SK-N-SH (cell line): ENCODE results near the gene NALCN. TPM values are rescaled to one million over a fixed set of nuclear protein-coding genes. Genes with fewer than 3 reads are reported as not detected.

Experiments used
- CTCF ChIA-PET: fragments of 300-600, 350-600 bp; formaldehyde crosslinking; extraction: SDS; loops from one replicate; lab custom pipeline; 2021; lab: Yijun Ruan, JAX
- POLR2A ChIA-PET: fragments of 350-600 bp; sonication (Branson Sonifier 250); formaldehyde crosslinking; extraction: SDS; loops from one replicate; lab custom pipeline; 2020; ENCODE audit warnings: antibody characterized with exemption, inconsistent platforms; lab: Yijun Ruan, JAX
- DNase-seq: peaks from one replicate; pipeline ENCODE4 v3.0.0; 2012
- H2AFZ ChIP-seq: fragments of 200-600 bp; sonication (generic); 2 replicates; pipeline ENCODE4 v1.8.1; 2016; ENCODE audit warnings: antibody characterized with exemption, mild to moderate bottlenecking, low read depth
- H3F3A ChIP-seq: fragments of 200-600 bp; sonication (generic); replicated peaks from 2 replicates; pipeline ENCODE3; 2016; ENCODE audit warnings: antibody characterized with exemption, mild to moderate bottlenecking; ENCODE audit not compliant: insufficient read depth
- H3K27ac ChIP-seq, 2 experiments: fragments of 200-500 bp in 1 of 2; fragments of 200-600 bp in 1 of 2; sonication (Bioruptor generic) in 1 of 2; sonication (generic), shearing (Covaris generic) in 1 of 2; 2 replicates each; pipeline versions ENCODE4 v1.5.1 to v1.6.1; 2014 to 2016; ENCODE audit warnings: low read depth in 2 of 2, inconsistent platforms in 1 of 2, low read length in 1 of 2, mild to moderate bottlenecking in 1 of 2, mixed read lengths in 1 of 2
- H3K27me3 ChIP-seq: fragments of 200-600 bp; sonication (generic), shearing (Covaris generic); 2 replicates; pipeline ENCODE4 v1.6.1; 2016; ENCODE audit warnings: mixed run types; ENCODE audit not compliant: insufficient read depth
- H3K36me3 ChIP-seq, 2 experiments: fragments of 200-500 bp in 1 of 2; fragments of 200-600 bp in 1 of 2; sonication (Bioruptor generic) in 1 of 2; sonication (generic) in 1 of 2; replicated peaks in 1 of 2; 2 replicates each; pipeline versions ENCODE3 to v1.5.1; 2014 to 2016; ENCODE audit warnings: low read length in 1 of 2, mild to moderate bottlenecking in 1 of 2; ENCODE audit not compliant: insufficient read depth in 2 of 2, control insufficient read depth in 1 of 2
- H3K4me1 ChIP-seq, 2 experiments: fragments of 200-500 bp in 1 of 2; fragments of 200-600 bp in 1 of 2; sonication (Bioruptor generic) in 1 of 2; sonication (generic), shearing (Covaris generic) in 1 of 2; 2 replicates each; pipeline versions ENCODE4 v1.5.1 to v1.6.1; 2014 to 2016; ENCODE audit warnings: low read depth in 1 of 2, low read length in 1 of 2, mixed run types in 1 of 2; ENCODE audit not compliant: insufficient read depth in 2 of 2, control insufficient read depth in 1 of 2
- H3K4me2 ChIP-seq: fragments of 200-600 bp; sonication (generic), shearing (Covaris generic); 2 replicates; pipeline ENCODE4 v1.6.1; 2017; ENCODE audit warnings: mixed run types
- H3K4me3 ChIP-seq, 2 experiments: fragments of 200-500 bp in 1 of 2; fragments of 200-600 bp in 1 of 2; sonication (Bioruptor generic) in 1 of 2; sonication (generic), shearing (Covaris generic) in 1 of 2; 2 replicates each; pipeline versions ENCODE4 v1.5.1 to v1.8.1; 2014 to 2016; ENCODE audit warnings: low read depth in 2 of 2, inconsistent platforms in 1 of 2, low read length in 1 of 2, mild to moderate bottlenecking in 1 of 2, mixed read lengths in 1 of 2, moderate library complexity in 1 of 2
- H3K79me2 ChIP-seq: fragments of 200-600 bp; sonication (generic); 2 replicates; pipeline ENCODE4 v1.8.1; 2017; ENCODE audit warnings: mild to moderate bottlenecking; ENCODE audit not compliant: insufficient read depth
- H3K9ac ChIP-seq: fragments of 200-600 bp; sonication (generic); 2 replicates; pipeline ENCODE4 v1.6.1; 2017; ENCODE audit warnings: mixed run types
- H3K9me2 ChIP-seq: fragments of 200-600 bp; sonication (generic); 2 replicates; pipeline ENCODE4 v1.6.1; 2017; ENCODE audit warnings: mixed run types
- H3K9me3 ChIP-seq: fragments of 200-600 bp; sonication (generic); 2 replicates; pipeline ENCODE4 v1.6.1; 2017; ENCODE audit warnings: mixed run types, mild to moderate bottlenecking, moderate library complexity
- H4K20me1 ChIP-seq: fragments of 200-600 bp; sonication (generic); 2 replicates; pipeline ENCODE4 v1.6.1; 2017; ENCODE audit warnings: mild to moderate bottlenecking, mixed run types; ENCODE audit not compliant: insufficient read depth
- CHD2 ChIP-seq: fragments of 150-350 bp; IDR thresholded peaks from 2 replicates; pipeline ENCODE4 v1.6.1; 2018; ENCODE audit warnings: low read length; ENCODE audit not compliant: partially characterized antibody
- ELF1 ChIP-seq: IDR thresholded peaks from 2 replicates; pipeline ENCODE4 v1.4.0; 2012
- EP300 ChIP-seq, 2 experiments: IDR thresholded peaks; 2 replicates each; pipeline versions ENCODE4 v1.4.0 to v1.6.1; 2012; ENCODE audit warnings: borderline replicate concordance in 1 of 2, low read depth in 1 of 2, low read length in 1 of 2
- EZH2phosphoT487 ChIP-seq: fragments of 200-600 bp; sonication (generic); IDR thresholded peaks from 2 replicates; pipeline ENCODE4 v1.6.1; 2017; ENCODE audit warnings: low read depth, mixed run types, mild to moderate bottlenecking, antibody characterized with exemption, moderate library complexity, borderline replicate concordance
- GABPA ChIP-seq: IDR thresholded peaks from 2 replicates; pipeline ENCODE4 v1.4.0; 2012; ENCODE audit warnings: low read depth, mild to moderate bottlenecking
- GATA2 ChIP-seq: sonication (generic); formaldehyde crosslinking; IDR thresholded peaks from 2 replicates; pipeline ENCODE4 v1.5.0; 2020; ENCODE audit warnings: mild to moderate bottlenecking, missing genetic modification reagents
- JUND ChIP-seq: IDR thresholded peaks from 2 replicates; pipeline ENCODE4 v1.4.0; 2012
- MXI1 ChIP-seq: IDR thresholded peaks from 2 replicates; pipeline ENCODE4 v1.6.1; 2012; ENCODE audit warnings: mild to moderate bottlenecking, low read depth, low read length, improper control_type of control experiment
- NRF1 ChIP-seq: IDR thresholded peaks from 2 replicates; pipeline ENCODE4 v1.6.1; 2012; ENCODE audit warnings: low read depth, mild to moderate bottlenecking, low read length
- POLR2AphosphoS5 ChIP-seq: IDR thresholded peaks from 2 replicates; pipeline ENCODE4 v1.6.1; 2012; ENCODE audit warnings: low read depth, low read length
- RAD21 ChIP-seq: IDR thresholded peaks from 2 replicates; pipeline ENCODE4 v1.6.1; 2012; ENCODE audit warnings: mild to moderate bottlenecking, low read length
- RCOR1 ChIP-seq: fragments of 150-350 bp; IDR thresholded peaks from 2 replicates; pipeline ENCODE4 v1.6.1; 2017; ENCODE audit warnings: antibody characterized with exemption, low read length
- RFX5 ChIP-seq: IDR thresholded peaks from 2 replicates; pipeline ENCODE4 v1.6.1; 2012; ENCODE audit warnings: mild to moderate bottlenecking, improper control_type of control experiment, low read length
- RXRA ChIP-seq: IDR thresholded peaks from 2 replicates; pipeline ENCODE4 v1.4.0; 2012; ENCODE audit warnings: low read depth, mild to moderate bottlenecking, borderline replicate concordance
- SMC3 ChIP-seq: IDR thresholded peaks from 2 replicates; pipeline ENCODE4 v1.6.1; 2012; ENCODE audit warnings: low read depth, low read length, improper control_type of control experiment
- TEAD4 ChIP-seq: IDR thresholded peaks from 2 replicates; pipeline ENCODE4 v1.4.0; 2012; ENCODE audit warnings: mild to moderate bottlenecking, borderline replicate concordance; ENCODE audit not compliant: insufficient read depth
- WGBS: methylation state at CpG from one replicate; pipeline ENCODE4 v1.1.6; 2017; ENCODE audit warnings: low lambda C conversion rate; 5-methylcytosine and 5-hydroxymethylcytosine counted together
- polyA plus RNA-seq, 3 experiments: library from polyadenylated mRNA; depleted of rRNA; stranded (reverse); fragments of >200 nt; gene quantifications; 2 replicates each; pipeline ENCODE4 v1.2.3, GENCODE V29; 2012
- TF ChIP-seq, protein P1 (sequence below): IDR thresholded peaks from 2 replicates; pipeline ENCODE4 v1.4.0; 2012; ENCODE audit warnings: low read depth, borderline replicate concordance
- TF ChIP-seq, protein P2 (sequence below): fragments of 150-350 bp; IDR thresholded peaks from 2 replicates; pipeline ENCODE4 v1.6.1; 2017; ENCODE audit warnings: antibody characterized with exemption, low read length, low read depth, borderline replicate concordance
- TF ChIP-seq, protein P3 (sequence below): IDR thresholded peaks from 2 replicates; pipeline ENCODE4; 2012
- TF ChIP-seq, protein P4 (sequence below): fragments of 200-600 bp; sonication (generic); IDR thresholded peaks from 2 replicates; pipeline ENCODE4 v1.6.1; 2017; ENCODE audit warnings: antibody characterized with exemption, mild to moderate bottlenecking, moderate library complexity

The NALCN gene
- polyA plus RNA-seq, 1 of the 3 experiments (the other 2 are of a cell fraction): 3.0 TPM

DNA sequence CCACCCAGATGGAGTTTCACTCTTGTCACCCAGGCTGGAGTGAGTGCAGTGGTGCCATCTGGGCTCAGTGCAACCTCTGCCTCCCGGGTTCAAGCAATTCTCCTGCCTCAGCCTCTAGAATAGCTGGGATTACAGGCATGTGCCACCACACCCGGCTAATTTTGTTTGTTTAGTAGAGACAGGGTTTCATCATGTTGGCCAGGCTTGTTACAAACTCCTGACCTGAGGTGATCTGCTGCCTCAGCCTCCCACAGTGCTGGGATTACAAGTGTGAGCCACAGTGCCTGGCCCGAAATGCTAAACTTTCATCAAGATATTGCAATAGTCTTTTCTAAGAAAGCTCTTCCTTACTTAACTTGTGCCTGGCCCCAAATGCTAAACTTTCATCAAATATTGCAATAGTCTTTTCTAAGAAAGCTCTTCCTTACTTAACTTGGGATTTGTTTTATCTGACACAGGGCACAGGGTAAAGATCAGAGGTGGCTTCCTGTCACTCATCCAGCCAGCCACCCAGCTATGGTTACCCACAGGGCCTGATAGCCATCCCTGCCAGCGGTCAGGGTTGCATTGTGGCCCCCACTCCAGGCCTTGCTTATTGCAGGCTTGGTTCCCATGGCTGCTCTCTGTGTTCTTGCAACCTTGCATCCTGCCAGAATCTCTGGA, 389.4 kb downstream of the NALCN start:
- ChIA-PET CTCF (interaction anchor here (1.3 to 1.5 kb wide), 2 partner anchors 102 to 304 kb away, joined by 3 read pairs; no protein-coding TSS in a partner anchor), POLR2A (no interaction called here)
- Histone ChIP-seq H3F3A (no peaks in the 10 kb centered on the region), H3K79me2 (no peaks in the 10 kb centered on the region), H3K27ac (no peak overlapping the region), H3K9ac (no peak overlapping the region), H4K20me1 (no peaks in the 10 kb centered on the region), H3K4me3 (no peak overlapping the region), H3K4me1 (no peaks in the 10 kb centered on the region), H3K36me3 (no peaks in the 10 kb centered on the region), H3K27me3 (no peaks in the 10 kb centered on the region), H3K9me3 (no peaks in the 10 kb centered on the region), H3K4me2 (no peak overlapping the region), H2AFZ (no peak overlapping the region), H3K9me2 (no peaks in the 10 kb centered on the region)
- 37% methylated on average over 4 of the region's 4 CpGs for WGBS
- TF ChIP-seq SMC3 (no peak), TEAD4 (no peak), NRF1 (no peak), RFX5 (no peak), MXI1 (no peak), EP300 (IDR thresholded peaks at IDR 0.05; ENCODE audit: borderline replicate concordance in 1 of 2, low read depth in 1 of 2, low read length in 1 of 2) (no peak), CHD2 (no peak), JUND (no peak), RXRA (no peak)
- TF ChIP-seq, protein P1, sequence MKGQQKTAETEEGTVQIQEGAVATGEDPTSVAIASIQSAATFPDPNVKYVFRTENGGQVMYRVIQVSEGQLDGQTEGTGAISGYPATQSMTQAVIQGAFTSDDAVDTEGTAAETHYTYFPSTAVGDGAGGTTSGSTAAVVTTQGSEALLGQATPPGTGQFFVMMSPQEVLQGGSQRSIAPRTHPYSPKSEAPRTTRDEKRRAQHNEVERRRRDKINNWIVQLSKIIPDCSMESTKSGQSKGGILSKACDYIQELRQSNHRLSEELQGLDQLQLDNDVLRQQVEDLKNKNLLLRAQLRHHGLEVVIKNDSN: no peak
- TF ChIP-seq, protein P2, sequence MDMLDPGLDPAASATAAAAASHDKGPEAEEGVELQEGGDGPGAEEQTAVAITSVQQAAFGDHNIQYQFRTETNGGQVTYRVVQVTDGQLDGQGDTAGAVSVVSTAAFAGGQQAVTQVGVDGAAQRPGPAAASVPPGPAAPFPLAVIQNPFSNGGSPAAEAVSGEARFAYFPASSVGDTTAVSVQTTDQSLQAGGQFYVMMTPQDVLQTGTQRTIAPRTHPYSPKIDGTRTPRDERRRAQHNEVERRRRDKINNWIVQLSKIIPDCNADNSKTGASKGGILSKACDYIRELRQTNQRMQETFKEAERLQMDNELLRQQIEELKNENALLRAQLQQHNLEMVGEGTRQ: no peak
- DNase-seq: no peak

DNA sequence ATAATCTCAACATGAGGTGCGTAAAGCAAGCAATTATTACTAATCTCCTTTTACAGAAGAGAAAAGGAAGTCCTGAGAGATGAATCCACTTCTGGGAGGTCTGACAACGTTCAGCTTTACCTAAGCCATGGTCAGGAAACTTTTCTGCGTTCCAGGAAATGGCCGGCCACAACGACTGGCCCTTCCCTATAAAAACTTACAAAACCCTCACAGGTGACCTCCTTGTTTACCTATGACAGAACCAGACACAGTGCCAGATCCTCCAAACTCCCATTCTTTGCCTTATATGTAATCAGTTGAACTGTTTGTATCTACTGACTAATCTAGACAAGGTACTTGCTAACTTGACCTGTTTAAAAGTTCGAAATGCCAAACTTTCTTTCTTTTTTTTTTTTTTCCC, 390.0 kb downstream of the NALCN start:
- WGBS: 61% methylated on average over 6 of the region's 6 CpGs
- no peak overlapping the region for H3K9ac ChIP-seq
- no peaks in the 10 kb centered on the region for H3K27me3 ChIP-seq
- DNase-seq: no peak
- H3F3A ChIP-seq: no peaks in the 10 kb centered on the region
- no peaks in the 10 kb centered on the region for H3K79me2 ChIP-seq
- H3K4me2 ChIP-seq: no peak overlapping the region
- no peak overlapping the region for H3K4me3 ChIP-seq
- H3K4me1 ChIP-seq: no peaks in the 10 kb centered on the region
- CTCF ChIA-PET: interaction anchor here (0.8 to 1.5 kb wide), 3 partner anchors 19 to 304 kb away, joined by 3 read pairs; no protein-coding TSS in a partner anchor
- POLR2A ChIA-PET: no interaction called here
- H3K9me3 ChIP-seq: no peaks in the 10 kb centered on the region
- H4K20me1 ChIP-seq: no peaks in the 10 kb centered on the region
- no peak overlapping the region for H3K27ac ChIP-seq
- H2AFZ ChIP-seq: no peak overlapping the region
- H3K36me3 ChIP-seq: no peaks in the 10 kb centered on the region
- TF ChIP-seq GATA2 (CRISPR knock-in tag) (no peak), RCOR1 (no peak), RFX5 (no peak), GABPA (no peak), NRF1 (no peak), POLR2AphosphoS5 (no peak), EZH2phosphoT487 (no peak), SMC3 (no peak), MXI1 (no peak), ELF1 (no peak), TEAD4 (no peak), RAD21 (no peak)
- TF ChIP-seq, protein P2: no peak
- TF ChIP-seq, protein P3, sequence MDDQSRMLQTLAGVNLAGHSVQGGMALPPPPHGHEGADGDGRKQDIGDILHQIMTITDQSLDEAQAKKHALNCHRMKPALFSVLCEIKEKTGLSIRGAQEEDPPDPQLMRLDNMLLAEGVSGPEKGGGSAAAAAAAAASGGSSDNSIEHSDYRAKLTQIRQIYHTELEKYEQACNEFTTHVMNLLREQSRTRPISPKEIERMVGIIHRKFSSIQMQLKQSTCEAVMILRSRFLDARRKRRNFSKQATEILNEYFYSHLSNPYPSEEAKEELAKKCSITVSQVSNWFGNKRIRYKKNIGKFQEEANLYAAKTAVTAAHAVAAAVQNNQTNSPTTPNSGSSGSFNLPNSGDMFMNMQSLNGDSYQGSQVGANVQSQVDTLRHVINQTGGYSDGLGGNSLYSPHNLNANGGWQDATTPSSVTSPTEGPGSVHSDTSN: no peak
- TF ChIP-seq, protein P4, sequence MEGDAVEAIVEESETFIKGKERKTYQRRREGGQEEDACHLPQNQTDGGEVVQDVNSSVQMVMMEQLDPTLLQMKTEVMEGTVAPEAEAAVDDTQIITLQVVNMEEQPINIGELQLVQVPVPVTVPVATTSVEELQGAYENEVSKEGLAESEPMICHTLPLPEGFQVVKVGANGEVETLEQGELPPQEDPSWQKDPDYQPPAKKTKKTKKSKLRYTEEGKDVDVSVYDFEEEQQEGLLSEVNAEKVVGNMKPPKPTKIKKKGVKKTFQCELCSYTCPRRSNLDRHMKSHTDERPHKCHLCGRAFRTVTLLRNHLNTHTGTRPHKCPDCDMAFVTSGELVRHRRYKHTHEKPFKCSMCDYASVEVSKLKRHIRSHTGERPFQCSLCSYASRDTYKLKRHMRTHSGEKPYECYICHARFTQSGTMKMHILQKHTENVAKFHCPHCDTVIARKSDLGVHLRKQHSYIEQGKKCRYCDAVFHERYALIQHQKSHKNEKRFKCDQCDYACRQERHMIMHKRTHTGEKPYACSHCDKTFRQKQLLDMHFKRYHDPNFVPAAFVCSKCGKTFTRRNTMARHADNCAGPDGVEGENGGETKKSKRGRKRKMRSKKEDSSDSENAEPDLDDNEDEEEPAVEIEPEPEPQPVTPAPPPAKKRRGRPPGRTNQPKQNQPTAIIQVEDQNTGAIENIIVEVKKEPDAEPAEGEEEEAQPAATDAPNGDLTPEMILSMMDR: no peak
- TF ChIP-seq, protein P1: no peak
- H3K9me2 ChIP-seq: no peaks in the 10 kb centered on the region
